GM18520 (cell line): Measurements from ENCODE around the gene SPTBN5.

ENCODE experiments used
- ATAC-seq: cut with Tn5 transposase; IDR thresholded peaks from one replicate; pipeline ENCODE4 v1.9.1; 2021; ENCODE audit not compliant: unreplicated experiment

SPTBN5 gene

GRCh38 chr15:41885321-41885720 is 8.5 kb downstream of the SPTBN5 start:
- no peak for ATAC-seq

- no peak for ATAC-seq
Measured at GRCh38 chr15:41884458-41884857, 9.4 kb downstream of the SPTBN5 start.

- no peak for ATAC-seq
Measured at GRCh38 chr15:41883484-41883825, 10.4 kb downstream of the SPTBN5 start.

GRCh38 chr15:41882689-41883483 is 11.0 kb downstream of the SPTBN5 start:
- ATAC-seq, result no peak

GRCh38 chr15:41881920-41882688 is 11.7 kb downstream of the SPTBN5 start:
- no peak for ATAC-seq

- ATAC-seq, result no peak
Measured at GRCh38 chr15:41881550-41881919, 12.3 kb downstream of the SPTBN5 start.

GRCh38 chr15:41881086-41881485 is 12.8 kb downstream of the SPTBN5 start:
- no peak for ATAC-seq

GRCh38 chr15:41880156-41880877 is 13.5 kb downstream of the SPTBN5 start:
- ATAC-seq, result no peak

- ATAC-seq, result no peak
Measured at GRCh38 chr15:41879321-41879845, 14.5 kb downstream of the SPTBN5 start.

GRCh38 chr15:41878355-41878699 is 15.5 kb downstream of the SPTBN5 start:
- ATAC-seq, result no peak

- ATAC-seq, result no peak
Measured at GRCh38 chr15:41877631-41878354, 16.1 kb downstream of the SPTBN5 start.

- ATAC-seq, result no peak
Measured at GRCh38 chr15:41876689-41877088, 17.2 kb downstream of the SPTBN5 start.

GRCh38 chr15:41876007-41876406 is 17.8 kb downstream of the SPTBN5 start:
- no peak for ATAC-seq

- ATAC-seq, result no peak
Measured at GRCh38 chr15:41874736-41875135, 19.1 kb downstream of the SPTBN5 start.

GRCh38 chr15:41873711-41874110 is 20.1 kb downstream of the SPTBN5 start:
- no peak for ATAC-seq

GRCh38 chr15:41872166-41872747 is 21.6 kb downstream of the SPTBN5 start:
- ATAC-seq, result no peak

- ATAC-seq, result no peak
Measured at GRCh38 chr15:41871175-41871905, 22.5 kb downstream of the SPTBN5 start.

- no peak for ATAC-seq
Measured at GRCh38 chr15:41870689-41871081, 23.2 kb downstream of the SPTBN5 start.

GRCh38 chr15:41869770-41870688 is 23.8 kb downstream of the SPTBN5 start:
- no peak for ATAC-seq
